ENCODE data around the gene KCNF1.

DNA sequence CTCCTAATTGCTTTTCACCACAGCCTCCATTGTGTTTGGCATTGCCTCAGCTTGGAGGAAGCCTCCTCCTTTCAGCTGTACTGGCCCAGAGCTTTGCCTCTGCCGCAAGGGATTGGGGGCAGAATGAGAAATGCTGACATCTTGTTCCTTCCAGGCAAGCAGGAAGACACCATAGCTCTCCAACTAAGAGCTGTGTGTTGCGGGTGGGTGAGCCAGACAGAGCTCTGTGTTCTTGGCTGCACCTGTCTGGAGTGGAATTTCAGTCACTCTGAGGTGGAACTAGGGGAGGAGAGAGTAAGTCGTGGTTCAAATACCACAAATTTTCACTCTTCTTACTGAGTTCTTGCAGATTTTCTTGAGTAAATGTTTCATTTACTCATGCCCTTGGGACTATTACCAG, 36.6 kb upstream of the KCNF1 start:
- TF ChIP-seq SUZ12 (IDR thresholded peaks at IDR 0.05; ENCODE audit: extremely low read depth, insufficient read depth, insufficient read length) (no peak), ZNF274 (IDR thresholded peaks at IDR 0.05; ENCODE audit: low read depth, low read length) (no peak)
